HG03378 (cell line): Measurements from ENCODE around the gene GALNT12.

Experiments used
- ATAC-seq: cut with Tn5 transposase; IDR thresholded peaks from one replicate; pipeline ENCODE4 v1.9.1; 2021; ENCODE audit warnings: mild to moderate bottlenecking, moderate library complexity; ENCODE audit not compliant: unreplicated experiment

The GALNT12 gene

GRCh38 chr9:98807070-98807813 lies at the start of gene GALNT12:
Gene GALNT12, plus strand, starts transcription at chr9:98807670. Its CDS starts 29 bp downstream, at chr9:98807699.
- no peak for ATAC-seq

- ATAC-seq, result no peak
These were observed 47.2 kb upstream of the GALNT12 start for GRCh38 chr9:98760231-98760630.

- no peak for ATAC-seq
These were observed 43.3 kb upstream of the GALNT12 start for GRCh38 chr9:98763986-98764745.

GRCh38 chr9:98765256-98765655 lies 42.2 kb upstream of the GALNT12 start:
- no peak for ATAC-seq

GRCh38 chr9:98766586-98766985 lies 40.9 kb upstream of the GALNT12 start:
- ATAC-seq, result no peak

GRCh38 chr9:98767196-98767595 lies 40.3 kb upstream of the GALNT12 start:
- ATAC-seq, result no peak

GRCh38 chr9:98767915-98768314 lies 39.6 kb upstream of the GALNT12 start:
- no peak for ATAC-seq

GRCh38 chr9:98768344-98768743 lies 39.1 kb upstream of the GALNT12 start:
- ATAC-seq, result no peak

GRCh38 chr9:98770717-98771116 lies 36.8 kb upstream of the GALNT12 start:
- no peak for ATAC-seq

GRCh38 chr9:98771209-98771874 lies 36.1 kb upstream of the GALNT12 start:
- ATAC-seq, result no peak

GRCh38 chr9:98772364-98773155 lies 34.9 kb upstream of the GALNT12 start:
- ATAC-seq, result no peak

GRCh38 chr9:98773721-98774120 lies 33.7 kb upstream of the GALNT12 start:
- ATAC-seq, result no peak

GRCh38 chr9:98774746-98775145 lies 32.7 kb upstream of the GALNT12 start:
- no peak for ATAC-seq

- ATAC-seq, result no peak
These were observed 31.5 kb upstream of the GALNT12 start for GRCh38 chr9:98775831-98776441.

- no peak for ATAC-seq
These were observed 29.9 kb upstream of the GALNT12 start for GRCh38 chr9:98777618-98778017.

GRCh38 chr9:98778251-98778650 lies 29.2 kb upstream of the GALNT12 start:
- ATAC-seq, result no peak

- ATAC-seq, result no peak
These were observed 28.5 kb upstream of the GALNT12 start for GRCh38 chr9:98778711-98779530.

GRCh38 chr9:98780059-98780749 lies 27.3 kb upstream of the GALNT12 start:
- no peak for ATAC-seq
